SH-SY5Y (cell line): Measurements from ENCODE around the gene ATOSA.

Experiments used
- GATA2 ChIP-seq: IDR thresholded peaks from 2 replicates; pipeline ENCODE4 v1.6.1; 2011; ENCODE audit warnings: mild to moderate bottlenecking, low read depth, low read length
- GATA3 ChIP-seq: IDR thresholded peaks from 2 replicates; pipeline ENCODE4 v1.6.1; 2011; ENCODE audit warnings: low read depth, mild to moderate bottlenecking, low read length, moderate library complexity

GRCh38 chr15:52673312-52673711 lies 5.9 kb downstream of the ATOSA start:
- TF ChIP-seq GATA2 (no peak), GATA3 (no peak)
